Gastroesophageal sphincter (tissue), 4 donors: ENCODE results near the gene TMC6. TPM values are rescaled to one million over a fixed set of nuclear protein-coding genes. Genes with fewer than 3 reads are reported as not detected.
"Not testable (repeated sequence)": the region's sequence is repeated elsewhere in the genome, so short reads cannot be mapped to it uniquely, and the experiment has no call there.

ENCODE experiments used
- ATAC-seq: fragments of 150-250 bp; one replicate; pipeline ENCODE4 v1.9.1; 2016; ENCODE audit warnings: mild to moderate bottlenecking, moderate library complexity
- H3K27ac ChIP-seq, 4 donors: fragments of 200-600 bp; sonication (generic) in 3 of 4; 1 replicate in 3 of 4; 2 replicates in 1 of 4; pipeline ENCODE4 v1.5.1; 2016 to 2019
- H3K27me3 ChIP-seq: fragments of 200-600 bp; sonication (generic); one replicate; pipeline ENCODE4 v1.5.1; 2019
- H3K36me3 ChIP-seq, 2 donors: fragments of 200-600 bp; sonication (generic); one replicate each; pipeline ENCODE4 v1.5.1; 2019; ENCODE audit warnings: control low read depth in 1 of 2
- H3K4me1 ChIP-seq, 3 donors: fragments of 200-600 bp; sonication (generic); 1 replicate in 2 of 3; 2 replicates in 1 of 3; pipeline ENCODE4 v1.5.1; 2016 to 2019; ENCODE audit warnings: control low read depth in 2 of 3
- H3K4me3 ChIP-seq, 2 donors: fragments of 200-600 bp; sonication (generic); one replicate each; pipeline ENCODE4 v1.5.1; 2019; ENCODE audit warnings: mild to moderate bottlenecking in 1 of 2, moderate library complexity in 1 of 2
- H3K9me3 ChIP-seq, 3 donors: fragments of 200-600 bp; sonication (generic); one replicate each; pipeline ENCODE4 v1.5.1; 2017 to 2019; ENCODE audit warnings: control low read depth in 2 of 3
- CTCF ChIP-seq, 4 experiments: fragments of 200-600 bp in 2 of 4; fragments of 450-650 bp in 2 of 4; sonication (generic) in 1 of 4; IDR thresholded peaks; one replicate each; pipeline ENCODE4 v1.5.1; 2017 to 2019; ENCODE audit warnings: antibody characterized with exemption in 4 of 4, mild to moderate bottlenecking in 2 of 4, moderate library complexity in 2 of 4
- EP300 ChIP-seq: sonication (generic); formaldehyde crosslinking; IDR thresholded peaks from one replicate; pipeline ENCODE4 v1.6.1; 2017; ENCODE audit warnings: antibody characterized with exemption, mild to moderate bottlenecking
- POLR2A ChIP-seq, 2 donors: fragments of 450-650 bp; IDR thresholded peaks; one replicate each; pipeline ENCODE4 v1.6.1; 2017; ENCODE audit warnings: antibody characterized with exemption in 2 of 2, mild to moderate bottlenecking in 2 of 2, moderate library complexity in 1 of 2
- POLR2AphosphoS5 ChIP-seq: sonication (generic); formaldehyde crosslinking; IDR thresholded peaks from one replicate; pipeline ENCODE4 v1.6.1; 2017; ENCODE audit warnings: antibody characterized with exemption
- WGBS, 2 donors: methylation state at CpG; one replicate each; pipeline ENCODE4 v1.1.5; 2018; ENCODE audit warnings: low coverage in 1 of 2; 5-methylcytosine and 5-hydroxymethylcytosine counted together
- total RNA-seq, 4 donors: library from RNA; depleted of rRNA; stranded (reverse); fragments of >200 nt; gene quantifications; one replicate each; pipeline ENCODE4 v1.1.0, GENCODE V29; 2016

The TMC6 gene
- total RNA-seq, 4 donors from 2014 or later, result 12.4 to 19.0 (median 15.5) TPM

GRCh38 chr17:78075545-78075944 lies 53.0 kb downstream of the TMC6 start:
- no peak for TF ChIP-seq EP300
- no peak for TF ChIP-seq POLR2AphosphoS5
- no peak for TF ChIP-seq POLR2A (IDR thresholded peaks at IDR 0.05)
- no peak overlapping the region for H3K4me3 ChIP-seq
- H3K9me3 ChIP-seq, result no peaks in the 10 kb centered on the region
- H3K36me3 ChIP-seq, result peaks cover 0 to 100% of the 10 kb centered on the region in 2 donors
- WGBS, 2 donors, result 70 to 73% methylated on average over 2 to 5 of the region's 5 CpGs
- H3K27me3 ChIP-seq, result no peaks in the 10 kb centered on the region
- no peaks in the 10 kb centered on the region for H3K4me1 ChIP-seq
- ATAC-seq, result no peak
- no peak overlapping the region for H3K27ac ChIP-seq

GRCh38 chr17:78075011-78075410 lies 53.5 kb downstream of the TMC6 start:
- WGBS, 2 donors, result 76 to 94% methylated on average over 4 to 6 of the region's 10 CpGs
- no peak for ATAC-seq
- H3K4me1 ChIP-seq, result peaks cover 0 to 5% (median 0%) of the 10 kb centered on the region in 3 donors
- no peaks in the 10 kb centered on the region for H3K9me3 ChIP-seq
- no peaks in the 10 kb centered on the region for H3K27me3 ChIP-seq
- H3K27ac ChIP-seq, result no peak overlapping the region
- peaks cover 0 to 100% of the 10 kb centered on the region in 2 donors for H3K36me3 ChIP-seq
- TF ChIP-seq POLR2A (IDR thresholded peaks at IDR 0.05) (no peak), CTCF (IDR thresholded peaks at IDR 0.05) (no peak), POLR2AphosphoS5 (no peak), EP300 (no peak)
- no peak overlapping the region for H3K4me3 ChIP-seq

- ATAC-seq, result no peak
- no peak overlapping the region for H3K27ac ChIP-seq
- no peaks in the 10 kb centered on the region for H3K9me3 ChIP-seq
- TF ChIP-seq POLR2AphosphoS5, result no peak
- TF ChIP-seq POLR2A (IDR thresholded peaks at IDR 0.05), result no peak
- no peak for TF ChIP-seq CTCF (IDR thresholded peaks at IDR 0.05)
- no peak for TF ChIP-seq EP300
- no peak overlapping the region for H3K4me3 ChIP-seq
- peaks cover 0 to 13% (median 0%) of the 10 kb centered on the region in 3 donors for H3K4me1 ChIP-seq
- 95 to 100% methylated on average over 2 to 3 of the region's 3 CpGs for WGBS, 2 donors
- H3K27me3 ChIP-seq, result no peaks in the 10 kb centered on the region
- H3K36me3 ChIP-seq, result peaks cover 0 to 100% of the 10 kb centered on the region in 2 donors
Observed at GRCh38 chr17:78072961-78073360, 55.6 kb downstream of the TMC6 start.

- H3K27me3 ChIP-seq, result no peaks in the 10 kb centered on the region
- no peak overlapping the region for H3K27ac ChIP-seq
- no peak for ATAC-seq
- H3K4me3 ChIP-seq, result no peak overlapping the region
- 23 to 33% methylated on average over 4 of the region's 4 CpGs for WGBS, 2 donors
- H3K4me1 ChIP-seq, result peaks cover 0 to 13% (median 0%) of the 10 kb centered on the region in 3 donors
- no peaks in the 10 kb centered on the region for H3K9me3 ChIP-seq
- H3K36me3 ChIP-seq, result peaks cover 2 to 94% of the 10 kb centered on the region in 2 donors
- TF ChIP-seq EP300, result no peak
- no peak for TF ChIP-seq POLR2A (IDR thresholded peaks at IDR 0.05)
- no peak for TF ChIP-seq CTCF (IDR thresholded peaks at IDR 0.05)
- TF ChIP-seq POLR2AphosphoS5, result no peak
Observed at GRCh38 chr17:78069695-78070094, 58.9 kb downstream of the TMC6 start.

GRCh38 chr17:78066976-78067375 lies 61.6 kb downstream of the TMC6 start:
- ATAC-seq, H3K27ac ChIP-seq, H3K4me3 ChIP-seq, H3K9me3 ChIP-seq, H3K27me3 ChIP-seq: not testable (repeated sequence)
- Histone ChIP-seq H3K4me1 (peaks cover 0 to 21% (median 0%) of the 10 kb centered on the region in 3 donors), H3K36me3 (peaks cover 2 to 69% of the 10 kb centered on the region in 2 donors)
- WGBS, 2 donors, result 89 to 90% methylated on average over 2 to 4 of the region's 4 CpGs

GRCh38 chr17:78064708-78065107 lies 63.8 kb downstream of the TMC6 start:
- Histone ChIP-seq H3K4me1 (peaks cover 0 to 19% (median 0%) of the 10 kb centered on the region in 3 donors), H3K4me3 (no peak overlapping the region), H3K9me3 (no peaks in the 10 kb centered on the region), H3K27ac (no peak overlapping the region), H3K36me3 (peaks cover 2 to 46% of the 10 kb centered on the region in 2 donors), H3K27me3 (no peaks in the 10 kb centered on the region)
- WGBS, 2 donors, result 100% methylated on average over 1 of the region's 4 CpGs; no CpG with 5 or more reads in 1 of the 2 donors
- no peak for ATAC-seq
- TF ChIP-seq POLR2AphosphoS5, result no peak
- TF ChIP-seq EP300, result no peak
- TF ChIP-seq CTCF (IDR thresholded peaks at IDR 0.05), result no peak
- no peak for TF ChIP-seq POLR2A (IDR thresholded peaks at IDR 0.05)
